HG02973 (cell line): Measurements from ENCODE around the gene NCKAP1.
"Not testable (repeated sequence)": the region's sequence is repeated elsewhere in the genome, so short reads cannot be mapped to it uniquely, and the experiment has no call there.

Experiments
- ATAC-seq: cut with Tn5 transposase; IDR thresholded peaks from one replicate; pipeline ENCODE4 v1.9.1; 2021; ENCODE audit warnings: moderate library complexity; ENCODE audit not compliant: unreplicated experiment

NCKAP1 gene

GRCh38 chr2:182913064-182913463 is 125.2 kb downstream of the NCKAP1 start:
- ATAC-seq = no peak

DNA sequence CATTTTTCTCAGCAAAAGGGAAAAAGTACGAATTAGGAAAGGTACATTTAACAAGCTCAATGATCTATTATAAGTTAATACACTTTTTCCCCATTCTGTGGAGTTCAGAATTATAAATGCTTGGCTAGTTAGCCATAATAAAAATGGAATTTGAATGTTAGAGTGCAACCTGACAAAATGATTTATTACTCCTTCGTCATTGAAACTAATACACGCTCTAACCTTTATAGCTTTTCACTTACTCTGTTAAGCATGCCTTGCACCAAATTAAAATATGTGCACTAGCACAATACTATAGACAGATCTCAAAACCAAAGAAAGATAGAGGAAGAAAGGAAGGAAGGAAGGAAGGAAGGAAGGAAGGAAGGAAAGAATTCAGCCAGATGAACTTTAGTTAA is 125.7 kb downstream of the NCKAP1 start:
- ATAC-seq = no peak

DNA sequence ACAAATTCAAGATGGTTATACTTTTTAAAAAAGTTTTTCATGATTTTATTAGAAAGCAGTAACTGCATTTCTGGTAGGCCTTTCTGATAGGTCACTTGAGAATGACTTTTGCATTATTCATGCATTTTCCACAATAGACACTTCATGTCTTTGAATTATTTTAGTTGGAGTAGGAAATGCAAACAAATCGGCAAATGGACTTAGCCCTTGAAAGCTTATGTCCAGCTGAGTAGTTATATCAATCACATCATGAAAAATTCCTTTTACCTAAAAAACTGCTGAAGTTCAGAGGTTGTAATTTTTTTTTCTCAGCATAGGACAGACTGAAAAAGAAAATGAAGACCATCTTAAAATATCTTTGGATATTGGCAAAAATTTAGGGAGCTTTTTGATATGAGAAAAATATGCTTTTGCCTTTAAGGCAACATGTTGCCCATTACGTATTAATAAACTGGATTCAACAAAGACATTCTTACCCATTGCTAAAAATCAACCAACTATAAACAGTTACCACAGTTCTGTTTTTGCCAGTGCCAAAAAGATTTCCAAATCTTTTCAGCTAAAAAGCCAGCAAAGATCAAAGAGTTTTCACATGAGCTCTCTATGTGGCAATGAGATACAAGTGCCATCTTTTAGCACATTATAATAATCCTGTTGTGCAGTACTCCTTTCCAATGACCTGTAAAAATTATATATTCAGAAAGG is 126.3 kb downstream of the NCKAP1 start:
- ATAC-seq = no peak

GRCh38 chr2:182910965-182911364 is 127.3 kb downstream of the NCKAP1 start:
- no peak for ATAC-seq

DNA sequence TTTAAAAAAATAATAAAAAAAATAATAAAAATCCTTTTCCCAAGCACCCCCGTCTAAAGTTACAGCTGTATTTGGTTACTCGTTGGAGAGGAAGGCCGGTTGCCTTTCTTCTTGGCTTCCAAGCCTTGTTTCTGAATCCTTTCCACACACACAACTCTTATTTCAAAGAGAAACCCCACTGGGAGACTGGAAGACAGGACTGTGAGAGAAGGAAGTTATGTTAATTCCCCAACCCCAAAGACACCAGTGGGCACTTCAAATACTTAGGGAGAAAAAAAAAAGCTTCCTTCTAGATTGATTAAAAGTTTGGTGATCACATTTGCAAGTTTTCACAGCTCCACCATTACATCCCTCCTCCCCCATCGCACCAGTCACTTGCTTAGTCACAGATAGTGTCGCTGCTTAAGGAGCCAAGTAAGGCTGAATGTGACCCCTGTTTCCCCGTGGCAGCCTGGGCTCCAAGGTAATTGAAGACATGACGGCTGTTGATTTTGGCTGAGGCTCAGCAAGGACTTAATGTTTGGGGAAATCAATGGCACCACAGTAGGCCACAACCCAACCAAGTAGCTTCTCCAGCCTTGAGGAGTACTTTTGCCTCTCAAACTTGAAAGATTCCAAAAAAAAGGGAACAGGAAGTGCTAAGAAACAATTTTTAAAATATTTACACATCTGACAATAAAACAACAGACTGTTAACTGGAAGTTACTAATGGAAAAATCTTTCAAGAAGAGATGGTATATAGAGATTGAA is 131.0 kb downstream of the NCKAP1 start:
- no peak for ATAC-seq

DNA sequence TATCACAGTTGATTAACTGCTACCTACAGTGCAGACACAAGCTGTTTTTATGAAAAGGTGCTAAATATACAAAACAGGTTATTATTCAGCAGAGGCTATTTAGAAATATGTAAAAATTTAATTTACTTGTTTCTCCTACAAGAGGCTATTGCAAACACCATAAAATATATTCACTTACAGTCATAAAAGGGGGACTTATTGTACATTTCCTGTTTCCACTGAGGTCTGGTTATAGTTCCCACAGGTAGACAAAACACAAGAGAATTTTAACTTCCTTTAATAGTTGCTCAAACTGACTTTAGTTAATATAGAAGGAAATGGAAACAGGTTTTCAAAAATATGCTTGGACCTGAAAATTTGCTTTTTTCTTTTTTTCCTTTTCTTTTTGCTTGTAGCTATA is 131.8 kb downstream of the NCKAP1 start:
- no peak for ATAC-seq

GRCh38 chr2:182904844-182905243 is 133.4 kb downstream of the NCKAP1 start:
- ATAC-seq = no peak

DNA sequence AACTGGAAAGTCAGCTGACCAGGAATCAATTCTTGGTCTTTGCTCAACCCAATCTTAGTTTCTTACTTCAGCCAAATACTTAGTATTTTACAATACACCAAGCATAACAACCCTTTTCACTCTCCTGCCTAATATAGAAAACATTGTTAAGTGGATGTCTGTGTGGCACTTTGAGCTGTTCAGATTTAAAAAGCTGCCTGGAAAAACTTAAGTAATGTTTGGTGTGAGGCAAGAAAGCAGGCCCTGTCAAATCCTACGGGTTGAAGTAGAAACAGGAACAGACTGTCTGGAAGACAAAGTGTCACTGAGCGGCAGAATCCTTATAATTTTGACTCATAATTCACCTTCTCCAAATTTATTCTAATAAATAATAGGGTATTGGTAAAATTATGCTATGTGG is 134.7 kb downstream of the NCKAP1 start:
- no peak for ATAC-seq

GRCh38 chr2:182901748-182902147 is 136.5 kb downstream of the NCKAP1 start:
- no peak for ATAC-seq

DNA sequence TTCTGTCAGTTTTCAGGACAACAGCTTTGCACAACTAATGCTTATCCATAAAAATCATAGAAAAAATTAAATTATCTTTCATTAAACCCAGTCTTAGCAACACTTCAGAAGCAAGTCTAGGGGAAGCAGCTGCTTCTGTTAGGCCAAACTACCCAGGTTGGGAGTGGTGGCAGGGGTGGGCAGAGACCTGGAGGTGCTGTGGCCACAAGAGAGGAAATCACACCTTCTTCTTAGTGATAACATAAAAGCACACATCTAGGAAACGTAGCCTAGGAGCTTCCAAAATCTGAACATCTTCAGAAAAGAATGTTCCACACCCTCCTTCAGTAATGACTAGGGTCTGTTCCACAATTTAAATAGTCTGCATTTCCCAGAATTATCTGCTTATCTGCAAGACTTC is 139.5 kb downstream of the NCKAP1 start:
- no peak for ATAC-seq

DNA sequence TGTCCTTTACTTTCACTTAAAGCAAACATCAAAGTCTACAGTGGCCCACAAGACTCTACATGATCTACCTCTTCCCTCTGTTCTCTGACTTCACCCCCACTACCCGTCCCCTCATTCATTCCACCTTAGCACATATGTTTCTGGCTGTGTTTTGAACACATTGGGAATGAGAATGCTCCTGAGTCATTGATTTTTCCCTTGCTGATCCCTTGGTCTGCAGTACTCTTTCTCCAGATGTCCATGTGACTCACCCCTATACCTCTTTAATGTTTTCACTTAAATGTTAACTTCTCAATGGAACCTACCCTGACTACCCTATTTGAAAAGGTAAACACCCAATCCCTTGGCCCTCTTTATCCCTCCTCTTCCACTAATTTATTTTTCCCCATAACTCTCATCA is 141.1 kb downstream of the NCKAP1 start:
- ATAC-seq = no peak

DNA sequence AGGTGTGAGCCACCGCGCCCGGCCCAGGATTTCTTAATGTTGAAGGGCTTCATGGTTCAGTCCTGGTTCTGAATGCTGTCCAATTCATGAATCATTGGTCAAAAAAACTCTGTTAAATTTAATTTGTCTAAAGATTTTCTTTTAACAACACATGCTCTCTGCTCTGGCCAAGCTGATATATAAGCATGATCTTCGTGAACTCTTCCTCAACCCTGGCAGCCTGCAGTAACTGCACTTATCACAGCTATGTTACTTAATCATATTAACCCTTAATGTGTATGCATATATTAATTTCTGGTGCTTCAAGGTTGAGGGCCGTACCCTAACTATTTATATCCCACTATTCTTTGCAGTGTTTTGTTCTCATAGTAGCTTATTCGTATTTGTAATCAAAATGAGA is 142.5 kb downstream of the NCKAP1 start:
- no peak for ATAC-seq

GRCh38 chr2:182895169-182895568 is 143.1 kb downstream of the NCKAP1 start:
- no peak for ATAC-seq

GRCh38 chr2:182894174-182894573 is 144.1 kb downstream of the NCKAP1 start:
- no peak for ATAC-seq

DNA sequence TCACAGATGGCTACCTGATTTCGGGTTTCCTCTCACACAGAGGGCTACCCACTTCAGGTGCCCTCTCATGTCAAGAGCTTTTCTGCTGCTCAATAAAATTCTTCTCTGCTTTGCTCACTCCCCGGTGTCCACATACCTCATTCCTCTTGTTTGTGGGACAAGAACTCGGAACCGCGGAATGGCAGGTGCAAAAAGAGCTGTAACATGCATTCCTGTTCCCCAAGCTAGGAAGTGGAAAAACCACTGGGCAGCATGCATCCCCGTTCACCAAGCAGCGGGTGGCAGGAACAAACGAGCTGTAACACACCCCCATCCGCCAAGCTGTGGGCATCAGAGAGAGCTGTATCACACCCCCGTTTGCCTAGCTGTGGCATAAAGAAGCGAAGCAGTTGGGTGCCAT is 144.6 kb downstream of the NCKAP1 start:
- ATAC-seq = no peak

DNA sequence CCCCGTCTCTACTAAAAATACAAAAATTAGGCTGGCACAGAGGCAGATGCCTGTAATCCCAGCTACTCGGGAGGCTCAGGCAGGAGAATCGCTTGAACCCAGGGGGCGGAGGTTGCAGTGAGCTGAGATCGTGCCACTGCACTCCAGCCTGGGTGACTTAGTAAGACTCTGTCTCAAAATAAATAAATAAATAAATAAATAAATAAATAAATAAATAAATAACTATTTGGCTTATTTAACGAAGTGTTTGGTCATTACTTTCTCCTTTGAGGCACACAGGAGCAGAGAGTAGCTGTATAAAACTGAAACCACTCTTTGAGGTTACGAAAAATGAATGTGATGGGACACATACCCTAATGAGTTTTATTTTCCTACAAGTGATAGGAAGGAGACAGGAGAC is 145.2 kb downstream of the NCKAP1 start:
- ATAC-seq = not testable (repeated sequence)

GRCh38 chr2:182891611-182892010 is 146.6 kb downstream of the NCKAP1 start:
- no peak for ATAC-seq

DNA sequence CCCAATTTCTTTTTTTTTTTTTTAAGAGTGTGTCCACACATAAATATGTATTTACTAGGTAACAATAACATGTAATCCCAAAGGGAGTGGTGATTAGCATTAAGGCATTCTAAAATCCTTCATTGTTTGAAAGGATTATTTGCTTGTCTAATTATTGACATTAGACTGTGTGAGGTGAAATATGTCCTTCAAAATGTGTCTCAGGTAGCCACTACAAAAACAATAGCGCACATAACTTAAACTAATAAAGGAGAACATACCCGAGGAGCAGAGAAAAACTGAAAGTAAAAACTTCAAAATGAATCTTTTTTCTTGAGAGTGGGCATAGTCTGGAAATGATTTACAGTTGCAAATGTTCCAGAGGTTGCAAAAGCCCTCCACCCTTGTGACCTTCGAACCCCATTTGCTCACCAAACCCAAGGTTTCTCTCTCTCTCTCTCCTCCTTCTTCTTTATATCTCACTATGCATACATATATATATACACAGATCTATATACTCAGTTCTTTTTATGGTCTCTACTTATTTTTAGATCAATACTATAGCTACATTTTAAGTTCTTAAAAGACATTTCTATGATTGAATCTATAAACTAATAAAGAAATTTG is 147.4 kb downstream of the NCKAP1 start:
- ATAC-seq = no peak

DNA sequence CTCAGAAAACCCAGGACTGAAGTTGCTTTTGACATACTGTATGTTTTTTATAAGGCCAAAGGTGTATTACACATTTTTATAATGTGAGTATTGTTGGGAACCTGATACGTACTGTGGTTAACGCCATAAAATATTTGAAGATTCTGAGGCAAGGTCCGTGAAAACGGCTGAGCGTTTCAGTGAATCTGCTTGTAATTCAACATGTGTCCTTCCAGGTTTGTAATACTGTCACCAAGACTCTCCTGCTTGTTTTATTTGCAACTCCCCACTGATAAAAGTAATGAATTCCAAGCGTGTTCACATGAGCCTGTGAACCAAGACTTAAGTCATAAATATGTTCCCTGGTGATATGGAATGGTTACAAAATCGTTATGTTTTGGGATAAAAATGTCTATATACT is 148.0 kb downstream of the NCKAP1 start:
- ATAC-seq = no peak

- no peak for ATAC-seq
These were observed 150.4 kb downstream of the NCKAP1 start for GRCh38 chr2:182887753-182888415.

- ATAC-seq = no peak
These were observed 151.2 kb downstream of the NCKAP1 start for GRCh38 chr2:182887093-182887492.

- no peak for ATAC-seq
These were observed 152.5 kb downstream of the NCKAP1 start for GRCh38 chr2:182885771-182886170.
